NT2/D1 (cell line): ENCODE data around the gene EML4.

ENCODE experiments used
- DNase-seq: peaks from one replicate; pipeline ENCODE4 v3.0.0-alpha.2; 2011; ENCODE audit warnings: low read depth, low spot score
- H3K27me3 ChIP-seq: 2 replicates; pipeline ENCODE4 v1.6.0; 2011; ENCODE audit warnings: mild to moderate bottlenecking; ENCODE audit not compliant: insufficient read length, insufficient read depth
- H3K36me3 ChIP-seq: 2 replicates; pipeline ENCODE4 v1.6.1; 2011; ENCODE audit warnings: mild to moderate bottlenecking, low read length, mixed read lengths; ENCODE audit not compliant: insufficient read depth, insufficient read length
- H3K4me1 ChIP-seq: 2 replicates; pipeline ENCODE4 v1.5.1; 2011; ENCODE audit not compliant: insufficient read depth, insufficient read length
- H3K4me3 ChIP-seq: 2 replicates; pipeline ENCODE4 v1.5.1; 2011; ENCODE audit warnings: low read depth; ENCODE audit not compliant: insufficient read length
- H3K9ac ChIP-seq: 2 replicates; pipeline ENCODE4 v1.6.0; 2011; ENCODE audit warnings: low read depth; ENCODE audit not compliant: insufficient read length
- H3K9me3 ChIP-seq: 2 replicates; pipeline ENCODE4 v1.5.1; 2011; ENCODE audit warnings: mild to moderate bottlenecking, low read length; ENCODE audit not compliant: insufficient read depth
- SUZ12 ChIP-seq: IDR thresholded peaks from 2 replicates; pipeline ENCODE4 v1.6.1; 2011; ENCODE audit not compliant: insufficient read length, insufficient read depth; ENCODE audit errors: extremely low read depth
- YY1 ChIP-seq: IDR thresholded peaks from 2 replicates; pipeline ENCODE4 v1.6.1; 2011; ENCODE audit not compliant: insufficient read length, insufficient read depth
- ZNF274 ChIP-seq: IDR thresholded peaks from 2 replicates; pipeline ENCODE4 v1.6.1; 2011; ENCODE audit warnings: mild to moderate bottlenecking, low read depth, low read length

Gene EML4

DNA sequence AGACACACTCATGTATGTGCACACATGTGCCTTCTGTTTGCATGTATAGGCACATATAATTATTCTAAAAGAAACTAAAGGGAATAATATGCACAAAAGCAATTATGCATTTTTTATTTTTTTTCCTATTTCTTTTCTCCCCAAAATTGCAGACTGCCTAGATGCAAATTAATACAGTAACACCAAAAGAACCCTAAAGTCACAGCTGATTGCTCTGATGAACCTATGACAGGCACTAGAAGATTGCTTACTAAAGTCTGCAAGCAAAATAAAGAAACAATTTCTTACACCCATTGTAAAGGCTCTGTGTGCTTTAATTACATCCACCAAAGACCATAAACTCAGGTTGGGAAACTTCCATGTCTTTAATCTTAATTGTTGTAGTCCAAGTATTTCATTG lies 7.7 kb upstream of the EML4 start:
- Histone ChIP-seq H3K9me3 (no peaks in the 10 kb centered on the region), H3K27me3 (no peaks in the 10 kb centered on the region), H3K36me3 (no peaks in the 10 kb centered on the region), H3K9ac (no peak overlapping the region), H3K4me1 (no peaks in the 10 kb centered on the region), H3K4me3 (no peak overlapping the region)
- no peak for DNase-seq
- TF ChIP-seq YY1 (no peak), ZNF274 (no peak), SUZ12 (no peak)

DNA sequence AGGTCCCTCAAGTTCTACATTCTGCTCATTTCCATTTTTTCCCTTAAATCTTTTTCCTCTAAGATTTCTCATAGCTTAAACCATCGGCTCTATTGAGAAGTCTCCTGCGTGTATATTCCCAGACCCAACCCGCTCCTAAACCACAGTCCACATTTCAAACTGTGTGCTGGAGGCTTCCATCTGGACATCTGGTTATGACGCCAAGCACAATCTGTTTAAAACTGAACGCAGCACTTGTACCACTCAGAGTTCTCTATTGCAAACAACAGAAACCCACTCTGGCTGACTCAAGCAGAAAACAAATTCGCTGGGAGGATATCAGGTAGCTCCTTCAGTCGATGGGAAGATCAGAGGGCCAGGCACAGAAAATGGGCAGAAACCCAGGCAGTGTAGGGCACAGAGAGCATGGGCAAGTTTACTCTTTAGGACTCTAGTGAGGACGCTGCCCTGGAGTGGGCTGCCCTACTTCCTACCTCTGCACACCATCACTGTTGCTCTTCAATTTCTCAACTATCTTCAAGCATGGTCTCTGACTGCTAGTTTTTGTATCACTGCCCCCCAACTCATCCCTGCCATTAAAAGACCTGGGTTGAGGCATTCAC lies 5.6 kb upstream of the EML4 start:
- no peak overlapping the region for H3K4me3 ChIP-seq
- no peak for DNase-seq
- no peak overlapping the region for H3K9ac ChIP-seq
- H3K9me3 ChIP-seq: no peaks in the 10 kb centered on the region
- H3K4me1 ChIP-seq: no peaks in the 10 kb centered on the region
- TF ChIP-seq ZNF274 (no peak), SUZ12 (no peak), YY1 (no peak)
- H3K27me3 ChIP-seq: no peaks in the 10 kb centered on the region
- H3K36me3 ChIP-seq: no peaks in the 10 kb centered on the region

DNA sequence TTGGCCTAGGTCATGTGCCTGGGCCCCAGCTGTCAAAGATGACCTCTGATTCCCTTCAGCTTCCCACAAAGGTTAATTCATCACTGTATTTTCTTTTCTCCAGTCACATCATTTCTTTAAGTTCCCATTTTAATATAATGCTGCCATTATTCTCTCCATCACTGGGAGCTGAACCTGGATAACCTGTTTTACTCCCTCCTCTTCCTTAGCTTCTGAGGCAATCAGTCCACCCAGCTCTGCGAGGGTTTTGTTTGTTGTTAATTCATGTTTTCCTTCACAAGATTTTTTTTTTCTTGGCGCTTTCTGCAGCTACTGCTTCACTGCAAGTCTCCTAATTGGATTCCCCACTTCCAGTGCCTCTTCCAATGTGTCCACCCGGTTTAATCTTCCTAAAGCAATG lies 5.1 kb upstream of the EML4 start:
- no peak overlapping the region for H3K4me3 ChIP-seq
- no peak for DNase-seq
- TF ChIP-seq SUZ12 (no peak), YY1 (no peak), ZNF274 (no peak)
- no peaks in the 10 kb centered on the region for H3K4me1 ChIP-seq
- no peaks in the 10 kb centered on the region for H3K36me3 ChIP-seq
- no peak overlapping the region for H3K9ac ChIP-seq
- H3K27me3 ChIP-seq: no peaks in the 10 kb centered on the region
- H3K9me3 ChIP-seq: no peaks in the 10 kb centered on the region

DNA sequence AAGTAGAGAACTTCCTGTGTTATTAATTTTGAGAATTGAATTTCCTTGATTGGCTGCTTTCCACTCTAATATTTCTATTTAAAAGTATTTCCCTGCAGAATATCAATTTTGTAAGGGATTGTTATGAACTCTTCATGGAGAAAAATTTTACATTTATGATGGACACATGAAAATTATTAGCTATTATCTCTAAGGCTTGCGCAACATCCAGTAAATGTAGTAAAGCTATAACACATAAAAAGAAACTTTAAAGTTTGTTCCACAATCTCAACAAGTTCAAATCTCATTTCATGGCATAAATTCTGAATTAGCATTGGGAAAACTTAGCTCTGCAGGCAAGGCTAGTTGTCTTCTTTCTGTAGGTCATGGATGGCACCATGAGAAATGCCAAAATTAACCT lies 4.2 kb upstream of the EML4 start:
- H3K4me1 ChIP-seq: no peaks in the 10 kb centered on the region
- no peak for TF ChIP-seq ZNF274
- no peak for DNase-seq
- no peaks in the 10 kb centered on the region for H3K27me3 ChIP-seq
- H3K9me3 ChIP-seq: no peaks in the 10 kb centered on the region
- H3K9ac ChIP-seq: no peak overlapping the region
- no peaks in the 10 kb centered on the region for H3K36me3 ChIP-seq
- no peak overlapping the region for H3K4me3 ChIP-seq

DNA sequence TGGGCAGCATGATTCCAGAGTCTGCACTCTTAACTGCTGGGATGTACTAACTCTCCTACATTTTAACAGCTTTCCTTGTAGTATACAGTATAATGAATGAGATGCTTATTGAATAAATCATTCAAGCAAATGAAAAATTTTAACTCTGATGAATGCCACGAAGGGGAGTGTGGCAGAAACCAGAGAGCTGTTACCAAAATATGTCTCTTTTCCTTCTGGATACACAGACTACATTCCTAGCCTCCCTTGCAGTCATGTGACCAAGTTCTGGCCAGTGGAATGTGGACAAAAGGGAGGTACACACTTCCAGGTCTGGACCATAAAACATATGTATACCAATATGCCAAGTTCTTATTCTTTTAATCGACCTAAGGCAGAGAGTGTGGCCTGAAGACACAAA lies 1.7 kb upstream of the EML4 start:
- Histone ChIP-seq H3K4me1 (no peaks in the 10 kb centered on the region), H3K9ac (no peak overlapping the region), H3K9me3 (no peaks in the 10 kb centered on the region), H3K4me3 (no peak overlapping the region), H3K27me3 (no peaks in the 10 kb centered on the region), H3K36me3 (no peaks in the 10 kb centered on the region)
- TF ChIP-seq SUZ12 (no peak), ZNF274 (no peak), YY1 (no peak)
- no peak for DNase-seq

DNA sequence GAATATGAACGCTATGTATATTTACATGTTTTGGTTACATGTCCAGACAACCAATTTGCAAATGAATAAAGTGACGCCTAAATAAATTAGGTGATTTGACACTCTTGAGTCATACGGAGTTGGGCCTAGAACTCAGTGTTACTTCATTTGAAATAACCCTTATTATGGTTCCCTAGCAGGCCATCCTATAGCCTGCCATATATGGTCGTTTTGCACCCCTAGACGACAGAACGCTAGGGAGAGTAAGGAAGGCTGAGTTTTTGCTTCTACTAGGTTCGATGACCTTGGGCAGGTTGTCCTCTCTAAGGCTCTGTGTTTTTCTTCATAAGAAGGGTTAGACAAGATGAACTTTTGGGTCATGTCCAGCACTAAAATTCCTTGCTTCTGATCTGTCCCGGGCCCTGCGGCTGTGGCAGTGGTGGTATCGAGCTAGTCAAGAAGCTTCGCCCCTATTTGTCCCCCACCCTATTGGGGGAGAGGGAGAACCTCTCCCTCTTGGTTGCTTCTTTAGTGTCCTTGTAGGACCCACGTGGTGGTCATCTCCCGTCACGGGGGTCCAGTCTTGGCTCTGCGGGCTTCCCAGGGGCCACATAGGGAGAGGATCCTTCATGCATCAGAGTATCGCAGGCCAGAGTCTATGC lies 574 bp upstream of the EML4 start:
- Histone ChIP-seq H3K27me3 (no peaks in the 10 kb centered on the region), H3K4me1 (no peaks in the 10 kb centered on the region), H3K36me3 (no peaks in the 10 kb centered on the region), H3K9me3 (no peaks in the 10 kb centered on the region), H3K9ac (peak overlapping the region; percentile 42), H3K4me3 (no peak overlapping the region)
- DNase-seq: no peak
- TF ChIP-seq ZNF274 (no peak), YY1 (no peak), SUZ12 (no peak)

DNA sequence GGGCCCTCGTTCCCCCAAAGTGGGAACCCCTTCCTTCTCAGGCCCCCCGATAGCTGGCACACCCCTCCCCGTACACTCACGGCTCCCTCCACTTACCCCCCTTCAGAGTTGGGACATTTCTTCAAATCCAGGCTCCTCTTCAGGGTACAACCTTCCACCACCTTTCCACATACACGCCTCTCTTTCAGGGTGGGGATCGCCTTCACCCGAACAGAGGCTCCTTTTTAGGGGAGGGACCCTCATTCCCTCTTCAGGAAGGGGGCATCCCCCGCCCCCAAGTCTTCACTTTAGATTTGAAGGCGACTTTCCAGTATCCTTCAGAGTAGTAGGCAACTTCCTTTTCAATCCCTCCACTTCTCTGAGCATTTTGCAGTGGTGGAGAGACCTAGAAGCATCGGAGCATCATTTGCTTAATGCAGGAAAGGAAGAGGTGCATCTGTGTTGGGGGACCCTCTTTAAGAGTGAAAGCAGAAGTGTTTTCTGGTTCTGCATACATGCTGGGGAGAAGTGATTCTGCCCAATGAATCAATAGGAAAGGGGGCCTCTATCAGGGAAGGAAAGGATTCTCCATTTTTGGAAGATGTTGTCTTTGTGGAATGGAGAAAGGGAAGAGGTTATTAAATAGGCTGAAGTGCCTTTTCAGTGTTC lies 845 bp downstream of the EML4 start:
- Histone ChIP-seq H3K27me3 (no peaks in the 10 kb centered on the region), H3K4me1 (no peaks in the 10 kb centered on the region), H3K36me3 (no peaks in the 10 kb centered on the region), H3K4me3 (peak overlapping the region; percentile 87), H3K9me3 (no peaks in the 10 kb centered on the region), H3K9ac (peak overlapping the region; percentile 87)
- no peak for DNase-seq
- TF ChIP-seq ZNF274 (no peak), YY1 (no peak), SUZ12 (no peak)
